Liver (tissue), 9 donors: ENCODE measurements around the gene KIRREL1. TPM values are rescaled to one million over a fixed set of nuclear protein-coding genes. Genes with fewer than 3 reads are reported as not detected.
A peak's percentile ranks its signal among the peaks of the same experiment; 100 is the strongest.

Experiments used
- DNase-seq: peaks from one replicate; pipeline ENCODE4 v3.0.0-alpha.2; 2017; ENCODE audit warnings: low spot score
- H3K27ac ChIP-seq, 2 donors: one replicate each; pipeline ENCODE4 v1.7.0; 2013; ENCODE audit warnings: inconsistent platforms in 2 of 2, low read length in 2 of 2, control low read depth in 1 of 2, low read depth in 1 of 2, mild to moderate bottlenecking in 1 of 2
- H3K27me3 ChIP-seq, 4 donors: one replicate each; pipeline versions ENCODE4 v1.6.1 to v1.7.0; 2013; ENCODE audit warnings: low read length in 3 of 4, inconsistent platforms in 1 of 4, mild to moderate bottlenecking in 1 of 4, moderate library complexity in 1 of 4; ENCODE audit not compliant: control insufficient read depth in 4 of 4, insufficient read depth in 4 of 4
- H3K36me3 ChIP-seq, 4 donors: one replicate each; pipeline versions ENCODE4 v1.6.1 to v1.7.0; 2013; ENCODE audit warnings: low read length in 3 of 4, mild to moderate bottlenecking in 3 of 4, low read depth in 1 of 4, moderate library complexity in 1 of 4; ENCODE audit not compliant: control insufficient read depth in 4 of 4, insufficient read depth in 3 of 4
- H3K4me1 ChIP-seq, 4 donors: one replicate each; pipeline versions ENCODE4 v1.6.1 to v1.7.0; 2013; ENCODE audit warnings: low read length in 3 of 4, mild to moderate bottlenecking in 3 of 4, moderate library complexity in 1 of 4; ENCODE audit not compliant: control insufficient read depth in 4 of 4, insufficient read depth in 4 of 4
- H3K4me3 ChIP-seq, 3 donors: one replicate each; pipeline versions ENCODE4 v1.6.1 to v1.7.0; 2013; ENCODE audit warnings: low read length in 3 of 3, control low read depth in 1 of 3, low read depth in 1 of 3, mild to moderate bottlenecking in 1 of 3
- H3K9ac ChIP-seq, 2 donors: one replicate each; pipeline ENCODE4 v1.7.0; 2013; ENCODE audit warnings: low read length in 2 of 2, mild to moderate bottlenecking in 2 of 2, moderate library complexity in 2 of 2, control low read depth in 1 of 2, low read depth in 1 of 2
- H3K9me3 ChIP-seq, 4 donors: one replicate each; pipeline versions ENCODE4 v1.6.1 to v1.7.0; 2013; ENCODE audit warnings: low read length in 3 of 4; ENCODE audit not compliant: control insufficient read depth in 4 of 4
- ATF3 ChIP-seq: IDR thresholded peaks from 2 replicates; pipeline ENCODE4 v1.6.1; 2016; ENCODE audit warnings: antibody characterized with exemption
- CTCF ChIP-seq: fragments of 150-350 bp; IDR thresholded peaks from 2 replicates; pipeline ENCODE4 v1.5.1; 2017; ENCODE audit warnings: improper control_type of control experiment, low read depth, low read length; ENCODE audit not compliant: missing input control
- EGR1 ChIP-seq, 2 donors: IDR thresholded peaks; 2 replicates each; pipeline ENCODE4 v1.6.1; 2016 to 2018; ENCODE audit warnings: antibody characterized with exemption in 2 of 2, low read depth in 2 of 2
- FOXA1 ChIP-seq: IDR thresholded peaks from 2 replicates; pipeline ENCODE4 v1.6.1; 2016; ENCODE audit warnings: antibody characterized with exemption
- FOXA2 ChIP-seq: IDR thresholded peaks from 2 replicates; pipeline ENCODE4 v1.6.1; 2016; ENCODE audit warnings: antibody characterized with exemption
- GABPA ChIP-seq, 2 donors: IDR thresholded peaks in 1 of 2; conservative IDR thresholded peaks in 1 of 2; 2 replicates each; pipeline ENCODE4 v1.6.1; 2016; ENCODE audit warnings: antibody characterized with exemption in 2 of 2, mild to moderate bottlenecking in 1 of 2, moderate library complexity in 1 of 2
- HNF4A ChIP-seq, 2 donors: conservative IDR thresholded peaks; 2 replicates each; pipeline ENCODE4 v1.6.1; 2016; ENCODE audit warnings: antibody characterized with exemption in 2 of 2, mild to moderate bottlenecking in 2 of 2
- HNF4G ChIP-seq: IDR thresholded peaks from 2 replicates; pipeline ENCODE4 v1.6.1; 2016; ENCODE audit warnings: antibody characterized with exemption
- JUND ChIP-seq, 2 donors: IDR thresholded peaks; 2 replicates each; pipeline ENCODE4 v1.6.1; 2016; ENCODE audit warnings: antibody characterized with exemption in 2 of 2
- RAD21 ChIP-seq, 2 donors: IDR thresholded peaks; 2 replicates each; pipeline ENCODE4 v1.6.1; 2016; ENCODE audit warnings: antibody characterized with exemption in 2 of 2, mild to moderate bottlenecking in 2 of 2
- REST ChIP-seq: IDR thresholded peaks from 2 replicates; pipeline ENCODE4 v1.6.1; 2016; ENCODE audit warnings: antibody characterized with exemption, mild to moderate bottlenecking
- TAF1 ChIP-seq: conservative IDR thresholded peaks from 2 replicates; pipeline ENCODE4 v1.6.1; 2016; ENCODE audit warnings: antibody characterized with exemption, mild to moderate bottlenecking
- YY1 ChIP-seq: IDR thresholded peaks from 2 replicates; pipeline ENCODE4 v1.6.1; 2016; ENCODE audit warnings: antibody characterized with exemption, mild to moderate bottlenecking
- ZBTB33 ChIP-seq: IDR thresholded peaks from 2 replicates; pipeline ENCODE4 v1.6.1; 2016; ENCODE audit warnings: antibody characterized with exemption
- WGBS: extraction: QIAGEN DNeasy Blood & Tissue Kit; methylation state at CpG from one replicate; pipeline ENCODE4 v1.1.7; 2013; 5-methylcytosine and 5-hydroxymethylcytosine counted together
- polyA plus RNA-seq, 2 donors: library from polyadenylated mRNA; stranded (reverse) in 1 of 2; unstranded in 1 of 2; fragments of 200-250 nt in 1 of 2; fragments of >200 nt in 1 of 2; fragmentation: Nextera tagmentation in 1 of 2; extraction: Ambion mirVana in 1 of 2; gene quantifications; one replicate each; pipeline versions ENCODE4 v1.2.1 to v1.2.3, GENCODE V29; 2013 to 2015
- total RNA-seq, 2 donors: library from RNA; depleted of rRNA; stranded (reverse); fragments of >200 nt; gene quantifications; one replicate each; pipeline ENCODE4 v1.2.3, GENCODE V29; 2014
- donor health status: healthy.
- donor health status: healthy.
- donor health status: healthy.
- donor health status: healthy.
- donor health status: healthy.

Gene KIRREL1
- total RNA-seq (1 to 10 TPM; 3.6 to 6.0 TPM), polyA plus RNA-seq (1 to 10 TPM in 1 of 2 donors, under 1 TPM in 1; 0.82 to 2.6 TPM)

GRCh38 chr1:157993147-157993917 is at the start of gene KIRREL1:
KIRREL1 (plus strand) TSS chr1:157993645; CDS start chr1:157993677, 32 bp downstream.
- Histone ChIP-seq H3K4me1 (peaks cover 0 to 8% (median 4%) of the 10 kb centered on the region in 4 donors), H3K9me3 (no peaks in the 10 kb centered on the region), H3K27me3 (peaks cover 0 to 8% (median 3%) of the 10 kb centered on the region in 4 donors), H3K27ac (peak within 1 kb of the TSS; percentile 69 to 70), H3K36me3 (no peaks in the 10 kb centered on the region), H3K9ac (no peak within 1 kb of the TSS), H3K4me3 (peak within 1 kb of the TSS in 2 of 3 donors; percentile 25 to 59)
- 1% methylated on average over 62 of the region's 62 CpGs for WGBS
- no peak for TF ChIP-seq FOXA1
- TF ChIP-seq ZBTB33: no peak
- no peak for TF ChIP-seq TAF1
- TF ChIP-seq REST: no peak
- no peak for TF ChIP-seq CTCF
- TF ChIP-seq RAD21 (IDR thresholded peaks at IDR 0.05): no peak
- no peak for TF ChIP-seq FOXA2
- no peak for TF ChIP-seq YY1
- no peak for TF ChIP-seq JUND (IDR thresholded peaks at IDR 0.05)
- no peak for TF ChIP-seq HNF4G
- DNase-seq: no peak

- no peak for DNase-seq
- H3K27me3 ChIP-seq: no peaks in the 10 kb centered on the region
- H3K9ac ChIP-seq: no peak overlapping the region
- H3K9me3 ChIP-seq: no peaks in the 10 kb centered on the region
- no peak overlapping the region for H3K27ac ChIP-seq
- H3K4me3 ChIP-seq: no peak overlapping the region
- 56% methylated on average over 5 of the region's 5 CpGs for WGBS
- no peaks in the 10 kb centered on the region for H3K4me1 ChIP-seq
- no peaks in the 10 kb centered on the region for H3K36me3 ChIP-seq
- no peak for TF ChIP-seq REST
- no peak for TF ChIP-seq EGR1 (IDR thresholded peaks at IDR 0.05; ENCODE audit: low read depth in 2 of 2)
- no peak for TF ChIP-seq GABPA (IDR thresholded peaks at IDR 0.05 in 1 of 2, conservative IDR thresholded peaks at IDR 0.05 in 1 of 2)
- TF ChIP-seq ATF3: no peak
- TF ChIP-seq FOXA2: no peak
- TF ChIP-seq HNF4A (conservative IDR thresholded peaks at IDR 0.05): no peak
- TF ChIP-seq RAD21 (IDR thresholded peaks at IDR 0.05): no peak
- no peak for TF ChIP-seq FOXA1
- TF ChIP-seq HNF4G: no peak
- no peak for TF ChIP-seq YY1
Measured at GRCh38 chr1:157944663-157945280, 48.7 kb upstream of the KIRREL1 start.
